ENCODE data around the gene TNFSF15. TPM values are rescaled to one million over a fixed set of nuclear protein-coding genes. Genes with fewer than 3 reads are reported as not detected.

TNFSF15 gene
- total RNA-seq, 1 experiment from 2014 or later, result 0.55 TPM

- H3K79me2 ChIP-seq (ENCODE audit: low read depth), result no peaks in the 10 kb centered on the region
- no peaks in the 10 kb centered on the region for H3K9me2 ChIP-seq (ENCODE audit: insufficient read depth)
- H3K27me3 ChIP-seq (ENCODE audit: insufficient read depth, low read depth), result 0 out of 2 replicates have a peak, but pooled peaks cover 6% of the 10 kb centered on the region
- no peaks in the 10 kb centered on the region for H3K9me3 ChIP-seq (ENCODE audit: insufficient read depth, low read depth)
- H3K4me2 ChIP-seq, result no peak overlapping the region
- CTCF ChIA-PET, result no interaction called here
- no peak overlapping the region for H3K27ac ChIP-seq
- TF ChIP-seq EZH2 (IDR thresholded peaks at IDR 0.05; ENCODE audit: low read depth) (no peak), CTCF (conservative IDR thresholded peaks at IDR 0.05) (no peak)
- no peak for DNase-seq
- no peaks in the 10 kb centered on the region for H4K20me1 ChIP-seq (ENCODE audit: insufficient read depth)
- BruUV-seq (replicated peaks), result no TSS peak
- H3K36me3 ChIP-seq (ENCODE audit: low read depth), result no peaks in the 10 kb centered on the region
- POLR2A ChIA-PET (ENCODE audit: unreplicated experiment), result no interaction called here
- H3F3A ChIP-seq (ENCODE audit: insufficient read depth, low read depth), result no peaks in the 10 kb centered on the region
- no peaks in the 10 kb centered on the region for H3K4me1 ChIP-seq (replicated peaks; ENCODE audit: insufficient read depth)
- intact Hi-C loops (cut with micrococcal nuclease; ENCODE audit: unreplicated experiment), result no loop called here
- no peak overlapping the region for H3K4me3 ChIP-seq
- H2AFZ ChIP-seq, result no peak overlapping the region
Measured at GRCh38 chr9:114826431-114826830, 20.6 kb upstream of the TNFSF15 start.

GRCh38 chr9:114825126-114825795 lies 19.4 kb upstream of the TNFSF15 start:
- TF ChIP-seq CTCF (conservative IDR thresholded peaks at IDR 0.05) (no peak), EZH2 (IDR thresholded peaks at IDR 0.05; ENCODE audit: low read depth) (no peak)
- no peak overlapping the region for H3K27ac ChIP-seq
- ChIA-PET CTCF (no interaction called here), POLR2A (ENCODE audit: unreplicated experiment) (no interaction called here)
- no peaks in the 10 kb centered on the region for H4K20me1 ChIP-seq (ENCODE audit: insufficient read depth)
- H3K27me3 ChIP-seq (ENCODE audit: insufficient read depth, low read depth), result 0 out of 2 replicates have a peak, but pooled peaks cover 5% of the 10 kb centered on the region
- no peaks in the 10 kb centered on the region for H3K9me3 ChIP-seq (ENCODE audit: insufficient read depth, low read depth)
- intact Hi-C loops (cut with micrococcal nuclease; ENCODE audit: unreplicated experiment), result no loop called here
- H3K4me2 ChIP-seq, result no peak overlapping the region
- no peaks in the 10 kb centered on the region for H3K36me3 ChIP-seq (ENCODE audit: low read depth)
- H3K4me1 ChIP-seq (replicated peaks; ENCODE audit: insufficient read depth), result no peaks in the 10 kb centered on the region
- H2AFZ ChIP-seq, result no peak overlapping the region
- no peak overlapping the region for H3K4me3 ChIP-seq
- no peaks in the 10 kb centered on the region for H3F3A ChIP-seq (ENCODE audit: insufficient read depth, low read depth)
- DNase-seq, result no peak
- H3K9me2 ChIP-seq (ENCODE audit: insufficient read depth), result no peaks in the 10 kb centered on the region
- BruUV-seq (replicated peaks), result no TSS peak
- H3K79me2 ChIP-seq (ENCODE audit: low read depth), result no peaks in the 10 kb centered on the region

GRCh38 chr9:114824110-114824509 lies 18.3 kb upstream of the TNFSF15 start:
- H3K36me3 ChIP-seq (ENCODE audit: low read depth), result no peaks in the 10 kb centered on the region
- no peaks in the 10 kb centered on the region for H3K9me3 ChIP-seq (ENCODE audit: insufficient read depth, low read depth)
- no peak for DNase-seq
- H3K4me2 ChIP-seq, result no peak overlapping the region
- no peak overlapping the region for H3K27ac ChIP-seq
- ChIA-PET CTCF (no interaction called here), POLR2A (ENCODE audit: unreplicated experiment) (no interaction called here)
- no peaks in the 10 kb centered on the region for H3K27me3 ChIP-seq (ENCODE audit: insufficient read depth, low read depth)
- TF ChIP-seq EZH2 (IDR thresholded peaks at IDR 0.05; ENCODE audit: low read depth) (no peak), CTCF (conservative IDR thresholded peaks at IDR 0.05) (no peak)
- no peak overlapping the region for H3K4me3 ChIP-seq
- no peaks in the 10 kb centered on the region for H4K20me1 ChIP-seq (ENCODE audit: insufficient read depth)
- H3K4me1 ChIP-seq (replicated peaks; ENCODE audit: insufficient read depth), result no peaks in the 10 kb centered on the region
- intact Hi-C loops (cut with micrococcal nuclease; ENCODE audit: unreplicated experiment), result no loop called here
- no peak overlapping the region for H2AFZ ChIP-seq
- no peaks in the 10 kb centered on the region for H3F3A ChIP-seq (ENCODE audit: insufficient read depth, low read depth)
- H3K79me2 ChIP-seq (ENCODE audit: low read depth), result no peaks in the 10 kb centered on the region
- no TSS peak for BruUV-seq (replicated peaks)
- no peaks in the 10 kb centered on the region for H3K9me2 ChIP-seq (ENCODE audit: insufficient read depth)

Data from PC-9 (cell line).